Rectal smooth muscle tissue (tissue), 1 donor: ENCODE results near the gene EPS8L2.

Source experiments
- H3K27ac ChIP-seq: one replicate; pipeline ENCODE4 v1.7.0; 2013; ENCODE audit warnings: low read depth, low read length, inconsistent platforms
- H3K27me3 ChIP-seq: one replicate; pipeline ENCODE4 v1.7.0; 2013; ENCODE audit warnings: low read length; ENCODE audit not compliant: control insufficient read depth, insufficient read depth
- H3K36me3 ChIP-seq: one replicate; pipeline ENCODE4 v1.7.0; 2013; ENCODE audit warnings: low read length; ENCODE audit not compliant: control insufficient read depth, insufficient read depth
- H3K4me1 ChIP-seq: one replicate; pipeline ENCODE4 v1.7.0; 2013; ENCODE audit warnings: low read length; ENCODE audit not compliant: control insufficient read depth, insufficient read depth
- H3K4me3 ChIP-seq: one replicate; pipeline ENCODE4 v1.7.0; 2013; ENCODE audit warnings: low read length
- H3K9ac ChIP-seq: one replicate; pipeline ENCODE4 v1.7.0; 2013; ENCODE audit warnings: low read length

The EPS8L2 gene

DNA sequence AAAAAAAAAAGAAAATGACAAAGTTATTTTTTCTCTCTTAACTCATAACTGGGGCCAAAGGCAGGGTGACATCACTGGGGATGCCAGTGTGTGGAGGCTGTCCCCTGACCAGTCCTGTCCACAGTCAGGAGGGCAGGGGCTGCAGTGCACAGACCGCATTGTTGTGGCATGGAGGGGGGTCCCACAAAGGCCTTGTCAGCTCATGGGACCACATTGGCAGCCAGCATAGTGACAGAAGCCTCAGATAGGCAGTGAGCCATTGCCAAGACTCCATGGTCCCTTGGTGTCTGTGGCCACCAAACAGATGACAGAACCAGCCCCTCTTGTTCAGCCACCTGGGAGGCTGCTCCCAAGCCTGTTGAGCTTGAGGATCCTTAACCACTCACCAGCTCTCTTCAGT, 6.3 kb upstream of the EPS8L2 start:
- H3K4me3 ChIP-seq, result no peak overlapping the region
- no peak overlapping the region for H3K9ac ChIP-seq
- peaks cover 6% of the 10 kb centered on the region for H3K4me1 ChIP-seq
- no peaks in the 10 kb centered on the region for H3K27me3 ChIP-seq
- no peaks in the 10 kb centered on the region for H3K36me3 ChIP-seq
- H3K27ac ChIP-seq, result no peak overlapping the region

DNA sequence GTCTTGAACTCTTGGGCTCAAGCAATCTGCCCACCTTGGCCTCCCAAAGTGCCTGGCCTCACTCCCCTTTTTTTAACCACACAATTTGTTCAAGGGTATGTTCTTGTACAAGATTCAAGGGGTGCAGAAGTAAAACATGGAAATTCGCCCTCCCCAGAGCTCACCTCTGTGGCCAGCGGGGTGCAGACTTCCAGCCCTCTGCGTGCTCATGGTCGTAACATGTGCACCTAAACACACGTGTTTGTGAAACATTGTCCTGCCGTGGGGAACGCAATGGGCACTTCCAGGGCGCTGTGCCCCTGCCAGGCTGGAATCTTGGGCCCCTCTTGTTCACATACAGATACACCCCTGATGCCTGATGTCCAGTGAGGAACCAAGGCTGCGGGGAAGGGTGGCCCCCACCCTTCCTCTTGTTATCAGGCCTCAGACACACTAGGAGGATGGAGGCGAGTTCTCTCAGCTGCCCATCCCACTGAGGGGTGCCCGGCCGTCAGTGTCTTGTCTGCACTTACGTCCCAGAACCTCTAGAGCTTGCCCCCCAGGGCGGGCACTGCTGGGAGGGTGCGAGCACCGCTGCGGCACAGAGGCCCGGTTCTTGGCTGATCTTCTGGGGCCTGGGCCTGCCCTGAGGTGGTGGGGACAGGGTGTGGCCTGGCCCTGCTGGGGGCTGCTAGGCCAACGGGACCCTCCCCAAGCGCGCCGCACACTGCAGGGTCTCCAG, 4.1 kb upstream of the EPS8L2 start:
- H3K27ac ChIP-seq, result no peak overlapping the region
- H3K9ac ChIP-seq, result no peak overlapping the region
- no peaks in the 10 kb centered on the region for H3K27me3 ChIP-seq
- no peak overlapping the region for H3K4me3 ChIP-seq
- H3K4me1 ChIP-seq, result peaks cover 9% of the 10 kb centered on the region
- no peaks in the 10 kb centered on the region for H3K36me3 ChIP-seq

DNA sequence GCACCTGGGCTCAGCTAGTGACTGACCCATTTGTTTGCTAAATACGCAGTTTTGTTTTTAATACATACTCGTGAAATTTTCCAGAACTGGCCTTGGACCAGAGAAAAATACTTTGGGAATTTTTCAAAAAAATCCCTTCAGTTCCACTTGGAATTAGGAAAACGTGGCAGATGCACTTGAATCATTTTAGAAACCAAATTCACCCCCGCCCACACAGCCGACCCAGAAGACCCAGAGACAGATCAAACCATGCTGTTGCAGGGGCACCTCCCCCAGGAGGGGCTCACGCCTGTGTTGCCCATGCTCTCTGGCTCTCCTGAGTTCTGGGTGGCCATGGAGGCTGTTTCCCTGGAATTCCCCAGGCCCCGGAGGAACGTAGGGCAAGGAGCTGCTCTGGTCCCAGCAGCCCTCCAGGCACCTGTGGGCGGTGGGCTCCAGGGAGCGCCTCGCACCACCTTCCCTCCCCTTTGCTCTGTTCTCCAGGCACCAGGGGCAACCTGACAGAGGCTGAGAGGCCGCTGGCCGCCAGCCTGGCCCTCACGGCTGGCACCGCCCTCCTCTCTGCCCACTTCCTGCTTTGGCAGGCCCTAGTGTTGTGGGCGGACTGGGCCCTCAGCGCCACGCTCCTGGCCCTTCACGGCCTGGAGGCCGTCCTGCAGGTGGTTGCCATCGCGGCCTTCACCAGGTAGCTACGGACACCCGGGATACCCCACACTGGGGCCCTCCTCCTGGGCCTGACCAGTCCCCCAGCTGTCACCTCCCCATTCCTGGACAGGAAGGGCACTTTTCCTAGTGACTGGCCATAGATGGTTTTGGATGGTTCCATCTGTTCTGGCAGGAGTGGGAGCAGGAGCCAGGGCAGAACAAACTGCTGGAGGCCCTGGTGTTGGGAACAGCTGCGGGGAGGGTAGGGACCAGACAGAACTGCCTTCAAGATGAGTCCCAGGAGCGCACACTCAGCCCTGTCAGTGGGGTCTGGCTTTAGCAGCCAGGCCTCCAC, 3.3 kb upstream of the EPS8L2 start:
- H3K9ac ChIP-seq, result no peak overlapping the region
- no peak overlapping the region for H3K27ac ChIP-seq
- peaks cover 10% of the 10 kb centered on the region for H3K4me1 ChIP-seq
- H3K27me3 ChIP-seq, result no peaks in the 10 kb centered on the region
- no peaks in the 10 kb centered on the region for H3K36me3 ChIP-seq
- no peak overlapping the region for H3K4me3 ChIP-seq

DNA sequence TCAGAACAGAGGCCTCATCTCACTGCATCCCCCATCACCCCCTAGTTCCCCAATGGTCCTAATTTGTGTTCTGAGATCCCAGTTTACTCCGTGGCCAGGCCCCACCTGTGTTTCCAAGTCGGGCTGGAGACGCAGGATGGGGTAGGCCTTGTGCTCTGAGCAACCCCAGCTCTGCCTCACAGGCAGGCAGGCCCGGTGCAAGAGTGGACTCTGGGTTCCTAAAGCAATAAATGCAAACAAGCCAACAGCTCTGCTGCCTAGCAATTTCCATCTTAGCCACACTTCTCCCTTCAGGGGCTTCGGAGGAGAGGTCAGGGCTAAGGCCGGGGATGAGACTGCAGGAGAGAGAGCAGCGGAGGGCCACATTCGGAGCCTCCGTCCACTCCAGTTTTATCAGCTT, 2.5 kb upstream of the EPS8L2 start:
- Histone ChIP-seq H3K27ac (no peak overlapping the region), H3K9ac (no peak overlapping the region), H3K4me1 (peaks cover 9% of the 10 kb centered on the region), H3K4me3 (no peak overlapping the region), H3K27me3 (no peaks in the 10 kb centered on the region), H3K36me3 (no peaks in the 10 kb centered on the region)

DNA sequence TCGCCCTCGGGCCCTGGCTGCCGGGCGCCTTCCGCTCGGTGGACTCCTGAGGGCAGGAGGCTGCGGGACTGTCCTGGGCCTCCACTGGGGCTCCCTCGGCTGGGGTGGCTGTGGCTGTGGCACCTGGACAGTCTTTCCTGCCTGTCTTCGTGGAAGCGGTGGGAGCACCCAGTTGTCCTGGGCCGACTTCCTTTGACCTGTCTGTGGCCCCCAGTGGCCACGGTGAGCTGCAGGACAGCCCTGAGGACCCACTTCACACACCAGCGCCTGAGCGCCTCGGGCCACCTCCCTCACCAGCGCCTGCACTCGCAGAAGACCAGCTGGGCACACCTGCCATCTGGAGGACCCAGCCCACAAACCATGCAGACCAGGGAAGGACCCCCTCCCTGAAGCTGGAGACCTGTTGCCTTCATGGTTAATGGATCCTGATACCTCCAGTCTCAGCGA, 1.8 kb upstream of the EPS8L2 start:
- H3K27ac ChIP-seq, result no peak overlapping the region
- no peaks in the 10 kb centered on the region for H3K36me3 ChIP-seq
- H3K4me3 ChIP-seq, result no peak overlapping the region
- peaks cover 9% of the 10 kb centered on the region for H3K4me1 ChIP-seq
- H3K9ac ChIP-seq, result no peak overlapping the region
- no peaks in the 10 kb centered on the region for H3K27me3 ChIP-seq

DNA sequence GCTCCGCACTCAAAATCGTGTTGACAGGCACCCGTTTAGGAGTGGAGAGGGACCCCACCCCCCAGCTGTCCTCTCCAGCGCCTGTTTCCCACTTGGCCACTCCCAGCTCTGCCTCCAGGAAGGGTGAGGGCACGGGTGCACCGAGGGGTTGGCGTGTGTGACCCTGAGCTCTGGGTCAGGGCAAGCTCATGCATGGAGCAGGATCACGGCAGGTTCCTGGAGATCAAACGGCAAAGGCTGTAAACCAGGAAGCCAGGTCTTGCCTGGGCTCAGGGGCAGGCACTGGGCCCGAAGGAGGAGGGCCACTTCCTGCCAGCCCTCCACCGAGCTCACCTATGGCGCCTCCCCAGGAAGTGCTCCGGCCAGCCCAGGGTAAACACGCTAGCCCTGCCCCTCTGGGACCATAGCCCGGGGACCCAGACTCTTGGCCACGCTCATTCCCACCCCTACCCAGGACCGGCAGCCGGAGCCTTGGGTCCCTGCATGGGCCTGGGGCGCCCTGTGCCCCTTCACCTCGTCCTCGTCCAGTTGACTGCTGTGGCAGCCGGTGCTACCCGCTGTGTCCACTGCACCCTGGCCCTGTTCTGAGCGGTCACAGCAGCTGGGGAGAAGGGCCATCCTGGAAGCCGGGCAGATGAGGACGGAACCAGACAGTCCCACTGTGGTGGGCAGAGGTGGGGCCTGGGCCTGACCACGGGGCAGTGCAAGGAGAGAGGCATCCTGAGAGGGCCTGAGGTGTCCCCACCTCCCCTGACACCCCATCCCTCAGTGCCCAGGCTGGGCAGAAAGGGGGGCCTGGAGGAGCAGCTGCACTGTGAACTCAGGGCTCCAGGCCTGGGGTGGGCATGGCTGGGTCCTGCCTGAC, 1.0 kb upstream of the EPS8L2 start:
- Histone ChIP-seq H3K9ac (peak overlapping the region; percentile 62), H3K4me3 (peak overlapping the region; percentile 47), H3K27me3 (no peaks in the 10 kb centered on the region), H3K4me1 (peaks cover 9% of the 10 kb centered on the region), H3K27ac (peak overlapping the region; percentile 37), H3K36me3 (no peaks in the 10 kb centered on the region)

DNA sequence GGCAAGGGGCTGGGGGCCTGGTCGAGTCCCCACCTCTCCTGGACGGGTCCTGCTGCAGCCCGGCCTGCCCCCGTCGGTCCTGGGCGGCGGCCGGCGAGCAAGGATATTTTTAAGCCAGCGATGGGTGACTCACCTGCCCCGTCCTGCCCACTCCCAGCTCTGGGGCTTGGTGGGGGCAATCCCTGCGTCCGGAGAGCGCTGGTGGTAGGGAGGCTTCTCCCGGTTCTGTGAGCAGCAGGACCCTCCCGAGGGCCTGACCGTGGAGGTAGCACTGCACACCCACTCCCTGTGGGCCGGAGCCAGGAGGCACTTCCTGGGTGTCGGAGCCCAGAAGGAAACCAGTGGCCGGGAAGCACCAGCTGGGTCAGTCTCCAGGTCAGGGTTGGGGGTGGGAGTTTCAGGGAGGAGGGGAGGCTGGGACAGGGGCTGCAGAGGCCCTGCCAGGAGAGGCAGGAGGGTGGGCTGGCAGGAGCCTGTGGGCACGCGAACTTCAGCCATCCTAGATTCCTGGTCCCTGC, 467 bp downstream of the EPS8L2 start:
- Histone ChIP-seq H3K4me3 (peak overlapping the region; percentile 75), H3K27me3 (no peaks in the 10 kb centered on the region), H3K9ac (peak overlapping the region; percentile 56), H3K27ac (peak overlapping the region; percentile 84), H3K36me3 (no peaks in the 10 kb centered on the region), H3K4me1 (peaks cover 9% of the 10 kb centered on the region)

DNA sequence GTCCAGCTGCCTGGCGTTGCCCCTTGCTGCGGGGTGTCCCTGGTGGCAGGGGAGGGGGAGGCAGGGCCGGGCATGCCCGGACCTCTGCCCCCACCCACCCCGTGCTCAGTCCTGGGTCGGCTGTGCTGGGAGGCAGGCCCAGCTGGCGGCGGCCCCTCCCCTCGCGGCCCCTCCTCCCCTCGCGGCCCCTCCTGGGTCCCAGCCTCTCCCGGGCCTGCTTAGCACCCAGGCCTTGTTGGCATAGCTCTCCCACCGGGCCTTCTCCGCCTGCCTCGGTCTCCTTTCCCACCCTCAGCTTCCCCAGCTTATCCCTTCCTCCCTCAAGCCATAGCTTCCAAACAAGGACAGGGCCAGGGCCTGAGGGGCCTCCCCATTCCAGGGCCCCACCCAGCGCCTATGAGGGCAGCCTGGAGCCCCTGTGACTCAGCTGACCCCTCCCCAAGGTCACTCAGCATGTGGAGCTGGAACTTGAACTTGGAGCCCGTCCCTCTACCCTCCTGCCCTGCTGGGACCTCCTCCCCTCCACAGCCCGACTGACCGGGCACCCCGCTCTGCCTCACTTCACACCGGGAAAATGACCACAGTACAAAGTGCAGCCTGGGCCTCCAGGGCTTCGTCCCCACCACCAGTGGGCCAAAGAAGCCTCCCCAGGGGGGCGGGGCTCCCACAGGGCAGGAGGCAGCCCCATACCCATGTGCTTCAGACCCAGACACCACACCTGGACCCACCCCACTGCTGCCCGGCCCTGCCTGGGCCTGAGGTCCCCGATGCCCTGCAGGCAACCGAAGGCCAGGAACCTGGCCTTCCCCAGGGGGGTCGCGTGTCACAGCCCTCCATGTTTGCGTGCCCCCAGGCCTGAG, 1.2 kb downstream of the EPS8L2 start:
- Histone ChIP-seq H3K4me1 (peaks cover 9% of the 10 kb centered on the region), H3K27me3 (no peaks in the 10 kb centered on the region), H3K9ac (peak overlapping the region; percentile 70), H3K4me3 (peak overlapping the region; percentile 75), H3K36me3 (no peaks in the 10 kb centered on the region), H3K27ac (peak overlapping the region; percentile 84)

DNA sequence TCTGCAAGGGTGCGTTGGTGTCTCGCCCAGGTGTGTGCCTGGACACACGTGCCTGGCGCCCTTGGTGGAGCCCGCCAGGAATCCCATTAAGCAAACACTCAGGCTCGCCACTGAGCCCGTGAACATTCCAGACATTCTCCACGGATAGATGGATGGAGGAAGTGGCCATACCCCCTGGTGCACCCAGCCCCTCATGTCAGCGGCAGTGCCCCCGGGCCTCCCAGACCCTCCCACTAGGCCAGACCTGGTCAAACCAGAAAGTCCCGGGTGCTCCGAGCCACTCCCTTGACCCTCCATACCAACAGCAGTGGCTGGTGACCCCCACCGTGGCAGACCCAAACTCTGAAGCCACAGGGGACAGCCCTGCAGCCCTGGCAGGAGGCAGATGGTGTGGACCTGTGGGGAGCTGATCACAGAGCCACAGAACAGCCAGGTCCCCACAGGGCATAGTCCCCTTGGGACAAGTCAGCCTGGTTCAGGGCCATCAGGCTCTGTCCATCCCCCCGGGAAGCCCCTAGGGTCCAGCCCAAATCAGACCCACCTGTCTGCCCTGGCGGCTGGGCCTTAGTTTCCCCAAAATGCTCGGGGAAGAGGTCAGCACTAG, 1.9 kb downstream of the EPS8L2 start:
- Histone ChIP-seq H3K9ac (no peak overlapping the region), H3K27me3 (no peaks in the 10 kb centered on the region), H3K36me3 (no peaks in the 10 kb centered on the region), H3K4me1 (peaks cover 9% of the 10 kb centered on the region), H3K27ac (no peak overlapping the region), H3K4me3 (peak overlapping the region; percentile 75)

DNA sequence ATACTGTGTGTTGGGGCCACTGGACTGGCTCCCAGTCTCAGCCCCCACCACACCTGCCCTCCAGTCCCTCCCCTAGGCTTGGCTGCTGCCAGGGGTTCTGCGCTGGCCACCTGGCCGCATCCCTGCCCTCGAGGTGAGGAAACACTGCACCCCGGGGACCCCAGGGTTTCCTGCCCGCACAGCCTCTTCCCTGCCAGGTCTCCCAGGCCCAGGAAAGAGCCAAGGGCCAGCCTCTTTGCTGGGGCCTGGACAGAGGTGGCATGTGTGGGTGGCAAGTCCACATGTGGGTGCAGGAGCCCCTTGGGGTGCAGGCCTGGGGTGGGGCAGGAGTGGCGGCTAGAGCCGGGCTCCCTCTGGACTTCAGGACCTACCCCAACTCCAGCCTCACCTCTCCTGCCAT, 2.5 kb downstream of the EPS8L2 start:
- H3K4me3 ChIP-seq, result no peak overlapping the region
- no peak overlapping the region for H3K27ac ChIP-seq
- no peak overlapping the region for H3K9ac ChIP-seq
- no peaks in the 10 kb centered on the region for H3K27me3 ChIP-seq
- no peaks in the 10 kb centered on the region for H3K36me3 ChIP-seq
- peaks cover 9% of the 10 kb centered on the region for H3K4me1 ChIP-seq
